H9 (cell line): ENCODE measurements around the gene OST4. TPM values are rescaled to one million over a fixed set of nuclear protein-coding genes. Genes with fewer than 3 reads are reported as not detected.

Source experiments
- DNase-seq: peaks from one replicate; pipeline ENCODE4 v3.0.0-alpha.2; 2017
- H2AFZ ChIP-seq: one replicate; pipeline ENCODE4 v1.6.1; 2013; ENCODE audit warnings: mild to moderate bottlenecking, low read length, control low read depth, moderate library complexity
- H2AK5ac ChIP-seq: 2 replicates; pipeline ENCODE4 v1.6.1; 2013; ENCODE audit warnings: low read length, control low read depth, mixed read lengths; ENCODE audit not compliant: insufficient read length
- H2BK120ac ChIP-seq: one replicate; pipeline ENCODE4 v1.6.1; 2013; ENCODE audit warnings: low read depth, mild to moderate bottlenecking, low read length, control low read depth, inconsistent platforms; ENCODE audit not compliant: poor library complexity, severe bottlenecking
- H2BK12ac ChIP-seq: 2 replicates; pipeline ENCODE4 v1.6.1; 2013; ENCODE audit warnings: low read length, control low read depth, mixed read lengths, low read depth; ENCODE audit not compliant: insufficient read length
- H2BK15ac ChIP-seq: 2 replicates; pipeline ENCODE4 v1.6.1; 2013; ENCODE audit warnings: low read depth, low read length, control low read depth
- H2BK20ac ChIP-seq: one replicate; pipeline ENCODE4 v1.6.1; 2013; ENCODE audit warnings: low read depth, mild to moderate bottlenecking, low read length, control low read depth, inconsistent platforms; ENCODE audit not compliant: poor library complexity, severe bottlenecking
- H2BK5ac ChIP-seq: 2 replicates; pipeline ENCODE4 v1.6.1; 2013; ENCODE audit warnings: low read length, control low read depth, mixed read lengths; ENCODE audit not compliant: insufficient read length
- H3K14ac ChIP-seq: 2 replicates; pipeline ENCODE4 v1.6.1; 2013; ENCODE audit warnings: low read length, control low read depth; ENCODE audit not compliant: insufficient read depth
- H3K18ac ChIP-seq: 2 replicates; pipeline ENCODE4 v1.6.1; 2013; ENCODE audit warnings: low read depth, mild to moderate bottlenecking, mixed read lengths, low read length, control low read depth; ENCODE audit not compliant: insufficient read length
- H3K23ac ChIP-seq: 2 replicates; pipeline ENCODE4 v1.6.1; 2013; ENCODE audit warnings: low read length, control low read depth, mixed read lengths, low read depth; ENCODE audit not compliant: insufficient read length
- H3K23me2 ChIP-seq: 2 replicates; pipeline ENCODE4 v1.6.1; 2013; ENCODE audit warnings: low read depth, mild to moderate bottlenecking, mixed read lengths, low read length, control low read depth; ENCODE audit not compliant: insufficient read length, poor library complexity, severe bottlenecking
- H3K27ac ChIP-seq: 2 replicates; pipeline ENCODE4 v1.5.1; 2013; ENCODE audit warnings: low read length, control low read depth, mixed read lengths, low read depth; ENCODE audit not compliant: insufficient read length
- H3K27me3 ChIP-seq: 2 replicates; pipeline ENCODE4 v1.6.1; 2013; ENCODE audit warnings: low read length, control low read depth, inconsistent platforms; ENCODE audit not compliant: insufficient read depth
- H3K4ac ChIP-seq: 2 replicates; pipeline ENCODE4 v1.6.1; 2013; ENCODE audit warnings: low read depth, mild to moderate bottlenecking, control low read depth, inconsistent platforms, low read length, moderate library complexity
- H3K4me1 ChIP-seq: 2 replicates; pipeline ENCODE4 v1.6.1; 2013; ENCODE audit warnings: low read length, control low read depth, inconsistent platforms; ENCODE audit not compliant: insufficient read depth
- H3K4me2 ChIP-seq: 2 replicates; pipeline ENCODE4 v1.6.1; 2013; ENCODE audit warnings: low read length, control low read depth, mixed read lengths; ENCODE audit not compliant: insufficient read length, insufficient read depth
- H3K56ac ChIP-seq: 2 replicates; pipeline ENCODE4 v1.6.1; 2013; ENCODE audit warnings: low read depth, mild to moderate bottlenecking, mixed read lengths, low read length, control low read depth; ENCODE audit not compliant: insufficient read length
- H3K79me1 ChIP-seq: 2 replicates; pipeline ENCODE4 v1.6.1; 2013; ENCODE audit warnings: low read depth, mild to moderate bottlenecking, moderate library complexity, low read length, control low read depth, inconsistent platforms; ENCODE audit not compliant: insufficient read depth, poor library complexity, severe bottlenecking
- H3K79me2 ChIP-seq: 2 replicates; pipeline ENCODE4 v1.6.1; 2013; ENCODE audit warnings: low read length, control low read depth, inconsistent platforms; ENCODE audit not compliant: insufficient read depth
- H3K9ac ChIP-seq: 2 replicates; pipeline ENCODE4 v1.6.1; 2013; ENCODE audit warnings: low read length, control low read depth, mixed read lengths; ENCODE audit not compliant: insufficient read length; ENCODE audit errors: extremely low read depth
- H3K9me3 ChIP-seq: one replicate; pipeline ENCODE4 v1.6.1; 2013; ENCODE audit warnings: low read depth, low read length, inconsistent platforms; ENCODE audit not compliant: control insufficient read depth
- H3T11ph ChIP-seq: one replicate; pipeline ENCODE4 v1.6.1; 2013; ENCODE audit warnings: mild to moderate bottlenecking, low read length, control low read depth, inconsistent platforms
- H4K20me1 ChIP-seq: one replicate; pipeline ENCODE4 v1.6.1; 2013; ENCODE audit not compliant: control insufficient read depth, insufficient read length, insufficient read depth
- H4K5ac ChIP-seq: 2 replicates; pipeline ENCODE4 v1.6.1; 2013; ENCODE audit warnings: low read depth, mild to moderate bottlenecking, mixed read lengths, low read length, control low read depth; ENCODE audit not compliant: insufficient read length
- H4K8ac ChIP-seq: replicated peaks from 2 replicates; pipeline ENCODE4 v1.6.1; 2013; ENCODE audit warnings: low read length, control low read depth, mixed read lengths, low read depth; ENCODE audit not compliant: insufficient read length
- H4K91ac ChIP-seq: 2 replicates; pipeline ENCODE4 v1.6.1; 2013; ENCODE audit warnings: low read depth, mild to moderate bottlenecking, moderate library complexity, mixed read lengths, low read length, control low read depth; ENCODE audit not compliant: insufficient read length
- H3K27ac Mint-ChIP-seq, 3 experiments: 2 replicates in 2 of 3; 3 replicates in 1 of 3; pipeline ENCODE4 v1.8.0; 2020 to 2021; ENCODE audit warnings: mixed read lengths in 3 of 3, mild to moderate bottlenecking in 1 of 3, moderate library complexity in 1 of 3
- H3K27me3 Mint-ChIP-seq: 2 replicates; pipeline ENCODE4 v1.8.0; 2021; ENCODE audit warnings: low read depth, mild to moderate bottlenecking, moderate library complexity, mixed read lengths
- H3K36me3 Mint-ChIP-seq, 3 experiments: 2 replicates in 2 of 3; 3 replicates in 1 of 3; pipeline ENCODE4 v1.8.0; 2020 to 2021; ENCODE audit warnings: low read depth in 3 of 3, mixed read lengths in 3 of 3; ENCODE audit not compliant: insufficient read depth in 1 of 3
- H3K4me1 Mint-ChIP-seq, 2 experiments: 2 replicates each; pipeline ENCODE4 v1.8.0; 2020; ENCODE audit warnings: mixed read lengths in 2 of 2
- H3K4me3 Mint-ChIP-seq, 2 experiments: 2 replicates in 1 of 2; 3 replicates in 1 of 2; pipeline ENCODE4 v1.8.0; 2020 to 2021; ENCODE audit warnings: mild to moderate bottlenecking in 2 of 2, mixed read lengths in 2 of 2, moderate library complexity in 1 of 2
- H3K9me3 Mint-ChIP-seq, 2 experiments: 2 replicates in 1 of 2; 3 replicates in 1 of 2; pipeline ENCODE4 v1.8.0; 2020; ENCODE audit warnings: mild to moderate bottlenecking in 2 of 2, mixed read lengths in 2 of 2, moderate library complexity in 1 of 2
- WGBS: extraction: QIAGEN DNeasy Blood & Tissue Kit; methylation state at CpG from one replicate; pipeline ENCODE4 v1.1.7; 2013; ENCODE audit warnings: missing lambda C conversion rate, low lambda C conversion rate, mixed read lengths; ENCODE audit not compliant: insufficient read length; ENCODE audit errors: extremely low coverage; 5-methylcytosine and 5-hydroxymethylcytosine counted together
- total RNA-seq: library from RNA; stranded (reverse); gene quantifications from 2 replicates; pipeline ENCODE4 v1.2.1, GENCODE V29; 2021
- TF ChIP-seq, protein P1 (sequence below): fragments of 200-600 bp; sonication (generic); conservative IDR thresholded peaks from 3 replicates; pipeline ENCODE4 v1.8.0; 2021; ENCODE audit warnings: antibody characterized with exemption, mild to moderate bottlenecking

The OST4 gene
- total RNA-seq, 1 experiment from 2014 or later = 215 TPM

DNA sequence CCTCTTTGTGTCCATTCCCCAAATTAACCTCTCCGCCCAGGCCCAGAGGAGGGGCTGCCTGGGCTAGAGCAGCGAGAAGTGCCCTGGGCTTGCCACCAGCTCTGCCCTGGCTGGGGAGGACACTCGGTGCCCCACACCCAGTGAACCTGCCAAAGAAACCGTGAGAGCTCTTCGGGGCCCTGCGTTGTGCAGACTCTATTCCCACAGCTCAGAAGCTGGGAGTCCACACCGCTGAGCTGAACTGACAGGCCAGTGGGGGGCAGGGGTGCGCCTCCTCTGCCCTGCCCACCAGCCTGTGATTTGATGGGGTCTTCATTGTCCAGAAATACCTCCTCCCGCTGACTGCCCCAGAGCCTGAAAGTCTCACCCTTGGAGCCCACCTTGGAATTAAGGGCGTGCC, 28.6 kb upstream of the OST4 start:
- Mint-ChIP-seq H3K4me3 (no peak overlapping the region), H3K4me1 (peaks cover 8 to 10% of the 10 kb centered on the region in 2 experiments), H3K9me3 (no peaks in the 10 kb centered on the region; a peak in 1 of 5 replicates), H3K27ac (peak overlapping the region in 1 of 3 experiments; percentile 53; a peak in 1 of 7 replicates), H3K27me3 (peaks cover 11% of the 10 kb centered on the region; the same call in 1 of the 2 replicates), H3K36me3 (peaks cover 0 to 1% (median 0%) of the 10 kb centered on the region in 3 experiments; a peak in 4 of 7 replicates)
- Histone ChIP-seq H4K20me1 (peaks cover 3% of the 10 kb centered on the region), H3K4me1 (no peaks in the 10 kb centered on the region), H3K23ac (no peak overlapping the region), H4K5ac (no peak overlapping the region), H3T11ph (no peak overlapping the region), H3K18ac (no peak overlapping the region), H2BK20ac (no peak overlapping the region), H2AFZ (no peak overlapping the region), H3K9ac (no peak overlapping the region), H2BK120ac (no peak overlapping the region), H3K23me2 (no peaks in the 10 kb centered on the region), H2BK12ac (no peak overlapping the region), H3K27me3 (no peaks in the 10 kb centered on the region), H2AK5ac (no peak overlapping the region), H4K91ac (no peak overlapping the region), H4K8ac (no peak overlapping the region), H3K79me2 (no peaks in the 10 kb centered on the region), H3K27ac (no peak overlapping the region), H3K4me2 (no peak overlapping the region), H2BK15ac (no peak overlapping the region), H3K56ac (no peak overlapping the region), H3K14ac (no peak overlapping the region), H3K4ac (no peak overlapping the region), H2BK5ac (no peak overlapping the region), H3K9me3 (no peaks in the 10 kb centered on the region), H3K79me1 (no peaks in the 10 kb centered on the region)
- no CpG with 5 or more reads among the region's 10 CpGs for WGBS
- TF ChIP-seq, protein P1, sequence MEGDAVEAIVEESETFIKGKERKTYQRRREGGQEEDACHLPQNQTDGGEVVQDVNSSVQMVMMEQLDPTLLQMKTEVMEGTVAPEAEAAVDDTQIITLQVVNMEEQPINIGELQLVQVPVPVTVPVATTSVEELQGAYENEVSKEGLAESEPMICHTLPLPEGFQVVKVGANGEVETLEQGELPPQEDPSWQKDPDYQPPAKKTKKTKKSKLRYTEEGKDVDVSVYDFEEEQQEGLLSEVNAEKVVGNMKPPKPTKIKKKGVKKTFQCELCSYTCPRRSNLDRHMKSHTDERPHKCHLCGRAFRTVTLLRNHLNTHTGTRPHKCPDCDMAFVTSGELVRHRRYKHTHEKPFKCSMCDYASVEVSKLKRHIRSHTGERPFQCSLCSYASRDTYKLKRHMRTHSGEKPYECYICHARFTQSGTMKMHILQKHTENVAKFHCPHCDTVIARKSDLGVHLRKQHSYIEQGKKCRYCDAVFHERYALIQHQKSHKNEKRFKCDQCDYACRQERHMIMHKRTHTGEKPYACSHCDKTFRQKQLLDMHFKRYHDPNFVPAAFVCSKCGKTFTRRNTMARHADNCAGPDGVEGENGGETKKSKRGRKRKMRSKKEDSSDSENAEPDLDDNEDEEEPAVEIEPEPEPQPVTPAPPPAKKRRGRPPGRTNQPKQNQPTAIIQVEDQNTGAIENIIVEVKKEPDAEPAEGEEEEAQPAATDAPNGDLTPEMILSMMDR = no peak
- no peak for DNase-seq
